ENCODE results near the gene TTC21A.
A peak's percentile ranks its signal among the peaks of the same experiment; 100 is the strongest.

Gene TTC21A

GRCh38 chr3:39121621-39122020 is 14.1 kb downstream of the TTC21A start:
- Histone ChIP-seq H3K27me3 (replicated peaks; ENCODE audit: control insufficient read depth, insufficient read depth, low read length) (no peaks in the 10 kb centered on the region), H3K4me3 (replicated peaks; ENCODE audit: low read depth, low read length) (no peak overlapping the region), H3K36me3 (ENCODE audit: control insufficient read depth, insufficient read depth, low read length) (no peaks in the 10 kb centered on the region)
- no peak for DNase-seq (ENCODE audit: extremely low read depth, insufficient read length)
- TF ChIP-seq CTCF (IDR thresholded peaks at IDR 0.05; ENCODE audit: insufficient read depth, low read length, poor library complexity, severe bottlenecking): no peak

GRCh38 chr3:39122813-39123212 is 15.3 kb downstream of the TTC21A start:
- DNase-seq (ENCODE audit: extremely low read depth, insufficient read length): no peak
- no peak for TF ChIP-seq CTCF (IDR thresholded peaks at IDR 0.05; ENCODE audit: insufficient read depth, low read length, poor library complexity, severe bottlenecking)
- no peaks in the 10 kb centered on the region for H3K27me3 ChIP-seq (replicated peaks; ENCODE audit: control insufficient read depth, insufficient read depth, low read length)
- no peak overlapping the region for H3K4me3 ChIP-seq (replicated peaks; ENCODE audit: low read depth, low read length)
- H3K36me3 ChIP-seq (ENCODE audit: control insufficient read depth, insufficient read depth, low read length): no peaks in the 10 kb centered on the region

GRCh38 chr3:39124876-39125840 is 17.7 kb downstream of the TTC21A start:
- Histone ChIP-seq H3K27me3 (replicated peaks; ENCODE audit: control insufficient read depth, insufficient read depth, low read length) (no peaks in the 10 kb centered on the region), H3K36me3 (ENCODE audit: control insufficient read depth, insufficient read depth, low read length) (no peaks in the 10 kb centered on the region), H3K4me3 (replicated peaks; ENCODE audit: low read depth, low read length) (no peak overlapping the region)
- no peak for DNase-seq (ENCODE audit: extremely low read depth, insufficient read length)
- no peak for TF ChIP-seq CTCF (IDR thresholded peaks at IDR 0.05; ENCODE audit: insufficient read depth, low read length, poor library complexity, severe bottlenecking)

GRCh38 chr3:39125841-39126500 is 18.5 kb downstream of the TTC21A start:
- no peaks in the 10 kb centered on the region for H3K27me3 ChIP-seq (replicated peaks; ENCODE audit: control insufficient read depth, insufficient read depth, low read length)
- H3K36me3 ChIP-seq (ENCODE audit: control insufficient read depth, insufficient read depth, low read length): no peaks in the 10 kb centered on the region
- TF ChIP-seq CTCF (IDR thresholded peaks at IDR 0.05; ENCODE audit: insufficient read depth, low read length, poor library complexity, severe bottlenecking): no peak
- no peak overlapping the region for H3K4me3 ChIP-seq (replicated peaks; ENCODE audit: low read depth, low read length)
- DNase-seq (ENCODE audit: extremely low read depth, insufficient read length): no peak

GRCh38 chr3:39126532-39127071 is 19.1 kb downstream of the TTC21A start:
- Histone ChIP-seq H3K4me3 (replicated peaks; ENCODE audit: low read depth, low read length) (no peak overlapping the region), H3K27me3 (replicated peaks; ENCODE audit: control insufficient read depth, insufficient read depth, low read length) (no peaks in the 10 kb centered on the region), H3K36me3 (ENCODE audit: control insufficient read depth, insufficient read depth, low read length) (no peaks in the 10 kb centered on the region)
- DNase-seq (ENCODE audit: extremely low read depth, insufficient read length): no peak
- peak; percentile 39 for TF ChIP-seq CTCF (IDR thresholded peaks at IDR 0.05; ENCODE audit: insufficient read depth, low read length, poor library complexity, severe bottlenecking)
